OCI-LY3 (cell line): ENCODE data around the gene KCNG4.
"Not testable (repeated sequence)": the region's sequence is repeated elsewhere in the genome, so short reads cannot be mapped to it uniquely, and the experiment has no call there.

Experiments
- CTCF ChIP-seq: fragments of 200-600, 300-600 bp; sonication (generic); IDR thresholded peaks from 2 replicates; pipeline ENCODE4 v1.5.1; 2014; ENCODE audit warnings: antibody characterized with exemption, low read length, low read depth
- EZH2phosphoT487 ChIP-seq: fragments of 200-600 bp; shearing (Covaris generic); IDR thresholded peaks from 2 replicates; pipeline ENCODE4 v1.6.1; 2018; ENCODE audit warnings: antibody characterized with exemption, mixed run types, low read depth

GRCh38 chr16:84204551-84204950, 35.3 kb downstream of the KCNG4 start:
- TF ChIP-seq CTCF, EZH2phosphoT487: not testable (repeated sequence)
